HG03460 (cell line): ENCODE results near the gene ZC3H7B.

Source experiments
- ATAC-seq: cut with Tn5 transposase; IDR thresholded peaks from one replicate; pipeline ENCODE4 v1.9.1; 2021; ENCODE audit not compliant: unreplicated experiment

The ZC3H7B gene

DNA sequence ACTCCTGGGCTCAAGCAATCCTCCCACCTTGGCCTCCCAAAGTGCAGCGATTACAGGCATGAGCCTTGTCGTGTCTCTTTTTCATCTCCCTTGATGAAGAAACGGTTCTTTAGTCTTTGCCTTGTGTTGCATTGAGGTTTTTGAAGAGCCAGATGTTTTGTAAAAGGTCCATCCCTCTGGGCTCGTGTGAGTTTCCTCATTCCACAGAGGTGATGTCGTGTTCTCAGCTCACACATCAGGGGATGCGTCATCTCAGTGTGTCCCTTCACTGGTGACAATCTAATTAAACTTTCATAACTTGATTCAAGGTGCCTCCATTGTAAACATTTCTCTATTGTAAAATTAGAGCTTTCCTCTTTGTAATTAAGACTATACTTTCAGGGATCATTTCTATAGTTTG, 50.7 kb downstream of the ZC3H7B start:
- no peak for ATAC-seq

DNA sequence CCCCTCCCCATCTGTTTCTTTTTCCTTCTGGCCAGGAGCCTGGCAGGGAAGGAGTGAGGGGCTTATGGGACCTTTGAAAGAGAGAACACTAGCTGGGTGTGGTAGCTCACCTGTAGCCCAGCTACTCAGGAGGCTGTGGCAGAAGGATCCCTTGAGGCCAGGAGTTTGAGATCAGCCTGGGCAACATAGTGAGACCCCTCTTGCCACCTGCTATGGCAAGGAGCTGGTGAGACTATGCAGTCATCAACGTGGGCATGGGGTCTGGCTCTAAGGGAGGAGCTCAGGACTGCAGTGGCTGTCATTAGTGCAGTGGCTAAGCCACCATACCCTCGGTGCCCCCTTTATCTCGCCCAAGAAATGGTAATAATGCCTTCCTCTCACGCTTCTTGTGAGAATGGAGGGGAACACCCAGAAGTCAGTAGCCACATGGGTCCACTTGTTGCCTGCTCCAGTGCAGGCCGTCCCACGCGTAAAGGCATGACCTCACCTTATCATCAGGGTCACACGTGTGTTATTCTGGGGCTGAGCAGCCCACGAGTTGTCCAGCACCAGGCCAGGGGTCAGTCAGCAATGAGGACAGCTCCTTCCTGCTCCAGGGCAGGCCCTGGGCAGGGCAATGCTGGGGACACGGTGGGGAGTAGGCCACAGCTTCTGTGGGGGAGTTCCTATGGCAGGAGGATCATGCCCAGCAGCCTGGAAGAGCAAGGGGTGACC, 52.7 kb downstream of the ZC3H7B start:
- ATAC-seq, result no peak

DNA sequence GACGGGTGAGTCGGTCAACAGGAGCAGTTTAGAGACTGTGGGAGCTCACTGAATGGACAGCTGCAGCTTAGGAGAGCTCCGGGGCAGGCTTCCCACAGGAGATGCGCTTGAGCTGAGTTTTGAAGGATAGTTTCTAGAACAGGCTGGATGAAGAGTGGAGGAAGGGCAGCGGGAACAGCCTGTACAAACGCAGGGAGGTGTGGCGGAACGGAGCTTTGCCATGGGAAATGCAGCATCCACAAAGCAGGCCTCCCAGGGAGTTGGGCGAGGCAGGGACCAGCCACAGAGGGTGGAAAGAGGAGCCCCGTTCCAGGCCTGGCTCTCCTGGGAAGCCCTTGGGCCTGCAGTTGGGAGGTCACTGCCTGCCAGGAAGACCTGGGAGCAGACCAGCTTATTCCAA, 53.7 kb downstream of the ZC3H7B start:
- no peak for ATAC-seq

DNA sequence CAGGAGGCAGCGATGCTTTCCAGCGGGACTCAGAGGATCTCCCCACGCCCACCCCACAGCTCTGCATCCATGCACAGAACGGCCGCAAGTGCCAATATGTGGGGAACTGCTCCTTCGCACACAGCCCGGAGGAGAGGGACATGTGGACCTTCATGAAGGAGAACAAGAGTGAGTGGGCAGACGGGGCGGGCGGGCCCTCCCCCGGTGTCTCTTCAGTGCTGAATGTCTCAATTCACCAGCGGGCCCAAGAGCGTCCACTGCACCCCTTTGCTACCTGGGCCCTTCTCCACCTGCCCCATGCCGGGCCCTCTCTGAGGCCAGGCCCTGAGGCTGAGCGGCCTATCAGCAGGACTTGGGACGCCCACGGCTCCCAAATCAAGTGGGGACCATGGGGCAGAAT, 54.6 kb downstream of the ZC3H7B start:
- ATAC-seq, result no peak

DNA sequence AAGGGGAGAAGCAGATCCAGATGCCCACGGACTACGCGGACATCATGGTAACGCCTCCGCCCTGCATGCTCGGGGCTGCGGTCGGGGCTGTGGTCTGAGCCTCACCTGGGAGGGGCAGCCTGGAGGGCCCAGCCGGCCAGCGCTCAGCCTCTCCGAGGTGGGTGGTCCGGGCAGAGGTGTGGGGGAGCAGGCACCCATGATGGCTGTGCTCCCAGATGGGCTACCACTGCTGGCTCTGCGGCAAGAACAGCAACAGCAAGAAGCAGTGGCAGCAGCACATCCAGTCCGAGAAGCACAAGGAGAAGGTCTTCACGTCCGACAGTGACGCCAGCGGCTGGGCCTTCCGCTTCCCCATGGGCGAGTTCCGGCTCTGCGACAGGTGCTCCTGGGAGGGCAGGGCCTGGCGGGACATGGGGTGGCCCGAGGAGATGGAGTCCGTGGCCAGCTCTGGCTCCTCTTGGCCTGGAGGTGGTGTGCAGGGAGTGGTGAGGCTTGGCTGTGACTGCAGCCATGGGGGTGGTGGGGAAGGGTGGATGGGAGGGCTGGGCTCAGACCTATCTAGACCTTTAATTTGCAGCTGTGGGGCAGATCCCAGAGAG, 55.2 kb downstream of the ZC3H7B start:
- no peak for ATAC-seq

DNA sequence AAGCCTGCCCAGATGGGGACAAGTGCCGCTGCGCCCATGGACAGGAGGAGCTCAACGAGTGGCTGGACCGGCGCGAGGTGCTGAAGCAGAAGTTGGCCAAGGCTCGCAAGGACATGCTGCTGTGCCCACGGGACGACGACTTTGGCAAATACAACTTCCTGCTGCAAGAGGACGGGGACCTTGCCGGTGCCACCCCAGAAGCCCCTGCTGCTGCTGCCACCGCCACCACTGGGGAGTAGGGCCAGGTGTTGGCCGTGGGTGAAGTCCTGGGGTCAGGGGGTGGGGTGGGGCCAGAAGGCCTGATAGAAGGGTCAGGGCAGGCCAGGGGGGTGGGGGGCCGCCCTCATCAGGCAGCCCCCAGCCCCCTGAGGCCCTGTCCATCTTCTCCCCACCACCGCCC, 55.9 kb downstream of the ZC3H7B start:
- ATAC-seq, result no peak

DNA sequence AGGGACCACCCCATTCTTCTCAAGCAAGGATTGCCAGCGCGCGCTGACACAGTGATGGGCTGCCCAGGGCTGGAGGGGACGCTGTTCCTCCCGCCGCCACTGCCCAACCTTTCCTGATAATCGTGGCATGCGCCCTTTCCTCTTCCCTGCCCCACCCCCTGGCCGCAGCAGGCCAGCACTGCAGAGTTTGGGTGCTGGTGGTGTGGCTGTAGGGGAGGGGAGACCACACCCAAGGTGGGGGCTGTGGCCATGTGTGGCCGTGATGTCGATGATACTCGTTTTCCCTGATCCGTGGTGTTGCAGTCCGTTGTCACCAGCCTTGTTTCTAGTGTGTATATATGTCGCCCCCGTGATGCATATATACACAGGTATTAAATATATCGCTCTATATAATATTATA, 57.6 kb downstream of the ZC3H7B start:
- ATAC-seq, result no peak

DNA sequence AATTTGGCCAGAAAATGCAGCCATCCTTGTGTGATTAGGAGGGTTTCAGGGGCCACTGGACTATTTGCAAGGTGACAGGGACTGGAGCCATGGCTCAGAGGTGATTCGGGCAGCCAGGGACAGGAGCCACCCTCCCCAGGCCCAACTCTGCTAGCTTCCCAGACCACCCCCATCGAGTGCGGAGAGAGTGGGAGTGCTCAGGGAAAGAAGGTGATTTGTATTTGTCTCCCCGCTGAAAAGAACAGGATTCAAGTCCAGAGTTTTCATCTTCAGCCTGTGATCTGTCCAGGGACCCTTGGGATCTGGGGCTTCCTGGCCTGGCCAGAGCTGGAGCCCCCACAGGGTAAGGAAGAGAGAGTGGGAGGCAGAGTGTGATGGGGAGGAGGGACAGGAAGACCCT, 58.1 kb downstream of the ZC3H7B start:
- no peak for ATAC-seq

DNA sequence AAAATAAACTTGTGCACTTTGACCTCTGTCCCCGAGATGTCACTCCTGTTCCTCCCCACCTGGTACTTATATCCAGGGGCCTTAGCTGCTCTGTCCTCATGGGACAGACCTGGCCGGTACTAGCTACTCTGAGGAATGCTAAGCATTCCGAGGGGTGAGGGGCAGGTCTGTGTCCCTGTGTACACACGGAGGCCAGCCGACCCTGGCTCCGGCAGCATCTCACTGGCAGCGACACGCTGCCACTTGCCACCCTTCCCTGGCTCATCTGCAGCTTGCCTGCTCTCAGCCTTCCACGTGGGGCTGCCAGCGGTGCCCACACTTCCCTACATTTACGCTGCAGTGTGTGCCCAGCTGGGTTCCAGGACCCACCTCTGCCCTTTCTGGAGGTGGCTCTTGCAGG, 58.8 kb downstream of the ZC3H7B start:
- ATAC-seq, result no peak

DNA sequence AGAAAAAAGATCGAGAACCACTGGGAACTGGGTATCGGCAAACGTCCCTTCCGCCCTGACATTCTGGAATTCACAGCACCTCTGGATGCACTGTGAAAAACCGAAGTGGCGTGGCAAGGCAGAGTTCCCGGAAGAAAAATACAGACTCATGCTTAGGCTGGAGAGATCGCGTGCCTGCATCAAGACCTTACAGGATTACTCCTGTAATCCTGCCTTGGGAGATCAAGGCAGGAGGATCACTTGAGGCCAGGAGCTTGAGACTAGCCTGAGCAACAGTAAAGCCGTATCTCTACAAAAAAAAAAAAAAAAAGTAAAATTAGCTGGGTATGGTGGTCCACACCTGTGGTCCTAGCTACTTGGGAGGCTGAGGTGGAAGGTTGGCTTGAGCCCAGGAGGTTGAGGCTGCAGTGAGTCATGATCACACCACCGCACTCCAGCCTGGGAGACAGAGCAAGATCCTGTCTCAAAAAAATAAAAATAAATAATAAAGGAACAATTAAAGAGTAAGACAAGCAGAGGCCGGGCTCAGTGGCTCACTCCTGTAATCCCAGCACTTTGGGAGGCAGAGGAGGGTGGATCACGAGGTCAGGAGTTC, 60.5 kb downstream of the ZC3H7B start:
- ATAC-seq, result no peak

DNA sequence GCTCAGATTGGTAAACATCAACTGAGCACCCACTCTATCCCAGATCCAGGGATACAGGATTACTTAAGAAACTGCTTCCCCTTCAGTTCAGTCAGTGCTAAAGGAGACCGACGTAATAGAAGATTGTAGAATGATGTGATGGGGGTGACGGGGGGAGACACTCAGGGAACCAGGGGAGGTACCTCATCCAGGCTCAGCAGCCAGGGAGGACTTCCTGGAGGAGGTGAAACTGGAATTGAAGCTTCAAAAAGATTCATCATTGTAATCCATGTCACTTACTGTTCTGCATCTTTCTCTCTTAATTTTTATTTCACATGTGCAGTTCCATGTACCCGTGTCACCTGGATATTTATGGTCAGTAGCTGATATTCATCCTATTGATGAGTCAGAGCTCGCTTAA, 61.3 kb downstream of the ZC3H7B start:
- ATAC-seq, result no peak

DNA sequence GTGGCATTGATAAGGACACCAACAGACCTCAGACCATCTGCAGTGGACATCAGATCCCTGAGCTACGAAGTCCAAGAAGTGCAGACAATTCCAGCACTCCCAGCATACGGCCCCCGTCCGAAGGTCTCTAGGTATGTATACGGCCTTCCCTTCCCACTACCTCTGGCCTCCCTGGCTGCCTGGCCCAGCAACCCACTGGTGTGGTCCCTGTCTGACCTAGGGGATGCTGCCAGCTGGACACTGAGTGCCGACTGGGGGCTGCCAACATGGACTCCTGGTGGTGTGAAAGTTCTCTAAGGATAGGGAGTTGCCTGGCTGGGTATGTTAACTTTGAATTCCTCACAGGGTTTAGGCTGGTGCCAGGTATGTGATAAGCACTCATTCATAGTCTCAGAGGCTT, 62.9 kb downstream of the ZC3H7B start:
- ATAC-seq, result no peak

DNA sequence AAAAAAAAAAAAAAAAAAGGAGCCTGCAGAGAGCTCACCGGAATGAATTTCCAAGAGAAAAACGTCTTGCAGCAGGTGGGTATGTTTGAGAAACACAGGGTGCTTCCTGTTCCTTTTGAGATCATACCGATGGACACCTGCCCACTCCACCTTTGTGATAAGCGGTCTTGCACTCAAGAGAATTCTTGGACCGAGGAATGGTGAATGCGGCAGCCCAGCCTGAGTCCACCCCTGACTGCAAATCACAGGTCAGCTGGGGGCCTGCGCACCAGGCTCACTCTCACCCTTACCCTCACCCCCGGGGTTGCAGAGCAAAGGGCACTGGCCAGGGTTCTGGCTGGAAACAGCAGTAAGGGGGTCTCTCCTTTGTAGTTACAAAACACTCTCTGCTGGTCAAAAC, 63.6 kb downstream of the ZC3H7B start:
- no peak for ATAC-seq

DNA sequence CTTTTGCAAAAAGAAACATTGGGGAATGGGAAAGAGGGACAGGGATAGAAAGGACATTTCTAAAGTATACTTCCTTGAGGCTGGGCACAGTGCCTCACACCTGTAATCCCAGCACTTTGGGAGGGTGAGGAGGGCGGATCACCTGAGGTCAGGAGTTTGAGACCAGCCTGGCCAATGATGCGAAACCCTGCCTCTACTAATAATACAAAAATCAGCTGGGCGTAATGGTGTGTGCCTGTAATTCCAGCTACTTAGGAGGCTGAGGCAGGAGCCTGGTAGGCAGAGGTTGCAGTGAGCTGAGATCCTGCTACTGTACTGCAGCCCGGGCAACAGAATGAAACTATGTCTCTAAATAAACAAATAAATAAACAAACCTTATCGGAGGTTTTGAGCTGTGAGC, 64.1 kb downstream of the ZC3H7B start:
- no peak for ATAC-seq

DNA sequence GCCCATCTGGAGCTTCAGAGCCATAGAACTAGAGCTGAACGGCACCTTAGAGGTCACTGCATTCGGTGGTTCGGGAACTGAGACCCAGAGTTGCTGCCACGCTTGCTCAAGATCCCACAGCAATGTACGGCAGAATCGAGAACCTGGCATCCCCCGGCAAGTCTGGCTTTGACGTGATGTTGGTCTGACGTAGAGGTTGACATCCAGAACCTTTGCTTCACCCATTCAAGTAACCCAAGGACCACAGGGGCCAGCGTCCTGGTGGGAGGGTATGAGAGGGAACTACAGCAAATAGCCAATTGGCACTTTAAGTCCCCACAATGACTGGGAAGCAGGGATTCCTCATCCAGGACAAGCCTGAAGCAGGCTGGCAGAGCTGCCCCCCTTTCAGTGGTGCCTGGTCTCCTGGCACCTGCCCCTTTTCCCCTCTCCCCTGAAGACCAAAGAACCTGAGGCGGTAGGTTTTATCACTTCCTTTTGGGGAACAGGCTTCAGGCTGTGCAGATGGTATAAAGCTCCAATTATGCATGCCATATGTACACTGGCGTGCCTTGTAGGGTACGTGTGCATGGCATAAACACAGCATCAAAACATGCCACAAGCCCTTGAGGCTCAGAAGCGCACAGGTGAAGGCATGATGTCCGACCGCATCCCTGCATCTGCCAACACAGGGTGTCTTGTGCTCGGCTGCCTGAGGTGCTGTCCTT, 65.2 kb downstream of the ZC3H7B start:
- ATAC-seq, result no peak

DNA sequence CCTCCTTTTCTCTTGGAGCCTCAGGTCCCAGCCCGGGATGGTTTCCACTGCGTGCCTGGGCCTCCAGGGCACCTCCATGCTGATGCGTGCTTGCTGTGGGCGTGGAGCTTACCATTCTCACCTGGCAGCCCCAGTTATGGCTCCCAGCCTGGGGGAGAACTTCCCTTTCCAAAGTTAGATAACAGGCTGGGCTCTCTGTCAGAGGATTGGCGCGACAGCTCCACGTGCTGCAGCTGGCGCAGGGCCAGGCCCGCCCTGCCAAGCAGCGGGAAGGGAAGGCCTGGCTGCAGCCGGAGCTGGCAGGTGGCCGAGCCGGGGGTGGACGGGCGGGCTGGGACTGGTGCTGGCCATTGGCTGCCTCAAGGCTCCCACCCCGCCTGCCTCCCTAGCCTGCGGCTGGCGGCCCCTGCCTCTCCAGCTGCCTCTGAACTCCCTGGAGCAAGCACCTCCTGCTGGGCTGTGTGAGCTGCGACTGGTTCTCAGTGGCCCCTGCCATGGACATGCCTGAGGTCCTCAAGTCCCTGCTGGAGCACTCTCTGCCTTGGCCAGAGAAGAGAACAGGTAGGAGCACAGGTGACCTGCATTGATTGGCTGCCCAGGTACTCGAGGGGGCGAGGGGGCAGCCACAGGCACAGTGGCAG, 65.8 kb downstream of the ZC3H7B start:
- no peak for ATAC-seq

DNA sequence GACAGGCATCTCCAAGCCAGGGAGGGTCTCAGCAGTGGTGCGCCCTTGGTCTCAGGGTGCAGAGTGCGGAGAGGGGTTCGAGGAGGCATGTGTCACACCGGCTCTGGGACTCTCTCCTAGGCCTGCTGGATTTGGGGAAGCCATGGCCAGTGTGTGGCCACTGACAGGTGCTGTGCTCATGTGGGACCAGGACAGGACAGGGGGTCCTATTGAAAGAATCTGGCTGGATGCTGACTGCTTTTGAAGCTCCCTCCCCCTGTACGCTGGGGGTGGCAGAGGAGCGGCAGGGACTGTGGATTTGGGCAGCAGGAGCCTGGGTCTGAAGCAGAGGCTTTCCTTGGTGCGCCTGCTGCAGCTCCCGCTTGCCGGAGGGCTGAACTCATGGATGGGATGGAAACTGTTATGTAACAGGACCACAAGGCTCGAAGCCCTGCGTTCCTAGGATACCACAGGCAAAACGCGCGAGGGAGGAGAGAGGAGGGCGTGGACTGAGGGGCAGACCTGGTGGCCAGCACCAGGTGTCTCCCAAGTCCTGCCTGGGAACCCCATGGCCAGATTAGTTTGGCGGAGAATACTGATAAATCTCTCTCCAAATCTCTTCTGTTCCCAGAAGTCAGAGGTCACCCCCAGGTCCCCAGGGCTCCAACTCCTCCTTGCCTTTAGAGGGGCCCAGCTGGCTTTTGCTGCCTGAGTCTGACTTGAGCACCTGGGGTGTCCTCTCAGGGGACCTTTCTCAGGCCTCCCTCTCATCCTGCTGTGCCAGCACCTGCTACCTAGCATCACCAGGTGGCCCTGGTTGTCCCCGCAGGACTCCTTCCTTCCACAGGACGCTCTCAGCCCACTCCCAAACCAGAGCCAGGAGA, 66.6 kb downstream of the ZC3H7B start:
- no peak for ATAC-seq

DNA sequence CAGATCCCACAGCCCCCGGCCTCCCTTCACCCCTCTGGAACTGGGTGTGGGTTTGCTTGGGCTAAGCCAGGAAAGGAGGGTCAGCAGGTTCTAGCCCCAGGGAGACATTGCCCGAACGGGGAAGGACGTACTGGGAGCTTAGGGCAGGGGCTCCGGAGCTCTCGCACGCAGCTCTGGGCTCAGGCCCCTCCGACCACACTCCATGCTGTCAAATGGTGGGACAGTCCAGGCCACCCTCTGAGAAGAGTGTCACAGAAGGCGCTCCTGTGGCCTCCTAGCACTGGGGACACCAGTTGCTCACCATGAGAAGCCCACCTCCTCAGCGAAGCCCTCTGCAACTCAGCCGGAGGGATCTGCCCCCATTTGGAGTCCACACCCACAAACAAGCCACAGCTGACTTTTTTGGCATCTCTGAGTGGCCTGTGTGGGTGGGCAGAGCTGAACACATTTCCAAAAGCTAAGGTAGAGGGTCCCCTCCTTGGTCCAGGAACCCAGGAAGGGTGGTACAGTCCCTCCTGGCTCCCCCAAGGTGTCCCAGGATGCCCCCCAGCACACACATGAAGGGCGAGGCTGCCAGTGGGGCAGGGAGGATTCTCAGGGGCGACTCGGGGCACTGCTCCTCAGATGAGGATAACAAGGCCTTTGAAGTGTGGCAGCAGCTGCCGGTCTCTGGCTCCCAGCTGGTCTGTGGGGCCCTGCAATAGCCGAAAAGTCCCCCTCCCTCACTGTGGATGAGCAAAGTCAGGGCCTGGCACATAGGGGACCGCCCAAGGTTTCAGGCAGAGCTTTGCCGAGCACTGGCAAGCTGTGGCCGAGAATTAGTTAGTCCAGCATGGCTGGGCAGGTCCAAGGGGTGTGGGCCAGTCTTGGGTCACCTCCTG, 67.5 kb downstream of the ZC3H7B start:
- no peak for ATAC-seq

DNA sequence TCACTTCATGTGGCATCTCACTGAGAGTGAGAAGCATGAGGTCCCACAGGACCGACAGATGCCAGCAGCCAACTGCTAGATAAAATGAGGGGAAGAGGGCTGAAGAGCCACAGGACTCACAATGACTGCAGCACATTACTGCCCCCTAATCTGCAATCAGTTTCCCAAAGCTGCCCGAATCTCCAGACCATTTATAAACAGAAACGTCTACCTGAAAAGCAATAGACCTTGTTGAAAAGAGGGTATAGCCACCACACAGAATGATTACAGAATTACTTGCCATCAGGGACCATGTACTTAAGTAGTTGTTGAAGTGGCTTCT, 68.1 kb downstream of the ZC3H7B start:
- ATAC-seq, result no peak

DNA sequence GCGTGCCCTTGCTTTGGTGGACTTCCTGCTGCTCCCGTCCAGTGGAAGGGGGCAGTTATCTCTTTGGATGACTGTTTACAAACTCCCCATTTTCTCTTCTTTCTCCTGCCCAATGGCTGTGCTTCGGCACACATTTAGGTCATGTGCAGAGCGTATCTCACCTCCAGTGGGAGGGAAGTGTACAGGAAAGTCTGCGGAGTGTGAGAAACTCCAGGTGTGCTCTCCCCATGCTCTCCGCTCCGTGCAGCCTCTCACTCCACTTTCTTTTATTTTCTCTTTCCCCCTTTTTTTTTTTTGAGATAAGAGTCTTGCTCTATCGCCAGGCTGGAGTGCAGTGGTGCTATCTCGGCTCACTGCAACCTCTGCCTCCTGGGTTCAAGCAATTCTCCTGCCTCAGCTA, 68.5 kb downstream of the ZC3H7B start:
- no peak for ATAC-seq
